ENCODE results near the gene PRKAG2.

DNA sequence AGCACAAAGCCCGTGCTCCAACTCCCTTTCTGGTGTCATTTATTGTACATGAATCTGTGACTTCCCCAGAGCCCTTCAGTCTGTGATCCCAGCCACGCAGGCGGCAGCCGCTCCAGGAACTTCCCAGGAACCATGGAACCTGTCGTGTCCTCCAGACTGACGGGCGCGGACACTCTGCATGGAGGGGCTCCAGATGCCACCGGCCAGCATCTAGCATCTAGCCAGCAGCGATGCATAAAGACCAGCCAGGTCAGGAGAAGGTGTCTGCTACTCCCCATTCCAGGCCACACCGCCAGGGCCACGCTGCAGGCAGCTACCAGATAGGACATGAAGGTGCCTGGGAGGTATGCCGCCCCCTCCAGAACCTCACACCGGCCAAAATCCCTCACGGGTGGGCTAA is 77.4 kb downstream of the PRKAG2 start:
- TF ChIP-seq ZFP37 (CRISPR knock-in tag; IDR thresholded peaks at IDR 0.05; ENCODE audit: borderline replicate concordance) (no peak), SMC3 (IDR thresholded peaks at IDR 0.05; ENCODE audit: low read length) (no peak), NPAS2 (CRISPR knock-in tag; IDR thresholded peaks at IDR 0.05; ENCODE audit: borderline replicate concordance) (no peak), ATF3 (CRISPR knock-in tag; IDR thresholded peaks at IDR 0.05) (no peak), RFX5 (IDR thresholded peaks at IDR 0.05; ENCODE audit: low read depth, low read length) (no peak), ZNF563 (CRISPR knock-in tag; IDR thresholded peaks at IDR 0.05) (no peak), ZNF784 (CRISPR knock-in tag; IDR thresholded peaks at IDR 0.05; ENCODE audit: borderline replicate concordance) (no peak), MAFK (conservative IDR thresholded peaks at IDR 0.05 in 1 of 2, IDR thresholded peaks at IDR 0.05 in 1 of 2; ENCODE audit: low read length in 2 of 2) (no peak), ZNF292 (CRISPR knock-in tag; IDR thresholded peaks at IDR 0.05; ENCODE audit: borderline replicate concordance, low read depth) (no peak)
- TF ChIP-seq, protein P1, sequence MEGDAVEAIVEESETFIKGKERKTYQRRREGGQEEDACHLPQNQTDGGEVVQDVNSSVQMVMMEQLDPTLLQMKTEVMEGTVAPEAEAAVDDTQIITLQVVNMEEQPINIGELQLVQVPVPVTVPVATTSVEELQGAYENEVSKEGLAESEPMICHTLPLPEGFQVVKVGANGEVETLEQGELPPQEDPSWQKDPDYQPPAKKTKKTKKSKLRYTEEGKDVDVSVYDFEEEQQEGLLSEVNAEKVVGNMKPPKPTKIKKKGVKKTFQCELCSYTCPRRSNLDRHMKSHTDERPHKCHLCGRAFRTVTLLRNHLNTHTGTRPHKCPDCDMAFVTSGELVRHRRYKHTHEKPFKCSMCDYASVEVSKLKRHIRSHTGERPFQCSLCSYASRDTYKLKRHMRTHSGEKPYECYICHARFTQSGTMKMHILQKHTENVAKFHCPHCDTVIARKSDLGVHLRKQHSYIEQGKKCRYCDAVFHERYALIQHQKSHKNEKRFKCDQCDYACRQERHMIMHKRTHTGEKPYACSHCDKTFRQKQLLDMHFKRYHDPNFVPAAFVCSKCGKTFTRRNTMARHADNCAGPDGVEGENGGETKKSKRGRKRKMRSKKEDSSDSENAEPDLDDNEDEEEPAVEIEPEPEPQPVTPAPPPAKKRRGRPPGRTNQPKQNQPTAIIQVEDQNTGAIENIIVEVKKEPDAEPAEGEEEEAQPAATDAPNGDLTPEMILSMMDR (CRISPR knock-in tag; IDR thresholded peaks at IDR 0.05) = no peak
